ENCODE data around the gene BPIFB1. TPM values are rescaled to one million over a fixed set of nuclear protein-coding genes. Genes with fewer than 3 reads are reported as not detected.

The BPIFB1 gene
- total RNA-seq, 4 donors from 2014 or later, result 0.58 to 128 TPM; not detected in 2

DNA sequence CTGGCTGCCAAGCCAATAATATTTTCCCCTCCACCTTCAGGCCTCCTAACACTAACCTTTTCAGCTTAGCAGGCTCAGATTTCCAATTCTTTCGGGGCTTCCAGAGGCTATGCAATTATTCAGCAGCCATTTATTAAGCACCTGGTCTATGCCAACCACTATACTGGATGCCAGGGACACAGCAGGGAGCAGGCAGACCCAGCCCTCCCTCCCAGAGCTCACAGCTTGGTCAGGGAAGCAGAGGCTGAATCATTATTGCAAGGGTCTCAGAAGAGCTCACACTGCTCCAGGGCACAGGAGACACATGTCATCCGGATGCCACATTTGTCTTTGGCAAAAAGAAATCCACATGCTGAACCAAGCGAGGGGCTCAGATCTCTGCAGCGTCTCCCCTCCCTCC is 1.3 kb downstream of the BPIFB1 start:
- Histone ChIP-seq H3K36me3 (no peaks in the 10 kb centered on the region), H3K9me3 (peaks cover 0 to 11% (median 0%) of the 10 kb centered on the region in 3 donors), H3K4me3 (no peak overlapping the region), H3K4me1 (no peaks in the 10 kb centered on the region), H3K27ac (no peak overlapping the region), H3K27me3 (peaks cover 88% of the 10 kb centered on the region)
- TF ChIP-seq POLR2A (IDR thresholded peaks at IDR 0.05) (no peak), EP300 (IDR thresholded peaks at IDR 0.05) (no peak), POLR2AphosphoS5 (IDR thresholded peaks at IDR 0.05) (no peak), CTCF (IDR thresholded peaks at IDR 0.05) (no peak)
- WGBS, 2 donors (ENCODE audit: low coverage in 1 of 2), result 65 to 83% methylated on average over 1 to 3 of the region's 4 CpGs
- ATAC-seq, result no peak

DNA sequence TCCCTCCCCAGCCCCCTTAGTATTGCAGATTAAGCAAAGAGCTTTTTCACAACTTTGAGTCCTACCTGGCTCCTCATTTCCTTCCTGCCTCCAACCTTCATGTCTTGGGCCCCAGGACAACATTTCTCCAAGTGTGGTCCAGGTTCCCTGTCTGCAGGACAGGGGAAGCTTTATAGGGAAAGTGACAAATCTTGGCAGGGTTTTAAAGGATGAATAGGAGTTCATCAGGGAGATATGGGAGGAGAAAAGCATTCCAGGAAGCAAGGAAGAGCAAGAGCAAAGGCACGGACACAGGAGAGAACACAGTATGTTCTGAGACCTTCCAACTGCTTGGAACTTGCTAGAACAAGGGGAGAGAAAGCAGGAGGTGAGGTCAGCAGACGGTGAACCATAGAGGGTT is 1.9 kb downstream of the BPIFB1 start:
- 36 to 69% methylated on average over 2 of the region's 2 CpGs for WGBS, 2 donors (ENCODE audit: low coverage in 1 of 2)
- no peak for ATAC-seq
- Histone ChIP-seq H3K36me3 (no peaks in the 10 kb centered on the region), H3K4me3 (no peak overlapping the region), H3K4me1 (no peaks in the 10 kb centered on the region), H3K27ac (no peak overlapping the region), H3K9me3 (peaks cover 0 to 11% (median 0%) of the 10 kb centered on the region in 3 donors), H3K27me3 (peaks cover 88% of the 10 kb centered on the region)
- TF ChIP-seq CTCF (IDR thresholded peaks at IDR 0.05) (no peak), EP300 (IDR thresholded peaks at IDR 0.05) (no peak), POLR2AphosphoS5 (IDR thresholded peaks at IDR 0.05) (no peak), POLR2A (IDR thresholded peaks at IDR 0.05) (no peak)

- no peak for TF ChIP-seq CTCF (IDR thresholded peaks at IDR 0.05)
- TF ChIP-seq POLR2A (IDR thresholded peaks at IDR 0.05), result no peak
- TF ChIP-seq POLR2AphosphoS5 (IDR thresholded peaks at IDR 0.05), result no peak
- TF ChIP-seq EP300 (IDR thresholded peaks at IDR 0.05), result no peak
- peaks cover 85% of the 10 kb centered on the region for H3K27me3 ChIP-seq
- 83% methylated on average over 2 of the region's 10 CpGs; no CpG with 5 or more reads in 1 of the 2 donors for WGBS, 2 donors (ENCODE audit: low coverage in 1 of 2)
These were observed 3.0 kb downstream of the BPIFB1 start for GRCh38 chr20:33285861-33286495.

GRCh38 chr20:33287884-33288283 is 4.9 kb downstream of the BPIFB1 start:
- Histone ChIP-seq H3K27me3 (peaks cover 86% of the 10 kb centered on the region), H3K4me3 (no peak overlapping the region), H3K9me3 (peaks cover 0 to 11% (median 0%) of the 10 kb centered on the region in 3 donors), H3K36me3 (no peaks in the 10 kb centered on the region), H3K4me1 (no peaks in the 10 kb centered on the region), H3K27ac (no peak overlapping the region)
- TF ChIP-seq POLR2AphosphoS5 (IDR thresholded peaks at IDR 0.05) (no peak), POLR2A (IDR thresholded peaks at IDR 0.05) (no peak), EP300 (IDR thresholded peaks at IDR 0.05) (no peak)
- no peak for ATAC-seq

More at GRCh38 chr20:33285861-33286495, 3.0 kb downstream of the BPIFB1 start:
- no peak overlapping the region for H3K4me3 ChIP-seq
- H3K9me3 ChIP-seq, result peaks cover 0 to 11% (median 0%) of the 10 kb centered on the region in 3 donors
- H3K36me3 ChIP-seq, result no peaks in the 10 kb centered on the region
- no peak overlapping the region for H3K27ac ChIP-seq
- no peak for ATAC-seq
- no peaks in the 10 kb centered on the region for H3K4me1 ChIP-seq

DNA sequence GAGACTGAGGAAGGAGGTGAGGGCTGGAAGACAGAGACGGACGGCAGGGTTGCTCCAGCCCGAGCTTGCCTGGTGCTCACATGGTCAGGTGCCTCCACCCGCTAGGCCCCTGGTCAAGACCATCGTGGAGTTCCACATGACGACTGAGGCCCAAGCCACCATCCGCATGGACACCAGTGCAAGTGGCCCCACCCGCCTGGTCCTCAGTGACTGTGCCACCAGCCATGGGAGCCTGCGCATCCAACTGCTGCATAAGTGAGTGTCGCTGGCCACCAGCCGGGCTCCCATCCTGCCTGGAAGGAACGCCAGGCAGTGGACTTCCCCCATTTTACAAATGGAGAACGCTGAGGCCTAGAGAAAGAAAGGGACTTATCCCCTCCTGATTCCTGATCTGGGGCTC is 7.8 kb downstream of the BPIFB1 start:
- H3K9me3 ChIP-seq, result peaks cover 0 to 11% (median 0%) of the 10 kb centered on the region in 3 donors
- no peak for TF ChIP-seq POLR2AphosphoS5 (IDR thresholded peaks at IDR 0.05)
- TF ChIP-seq EP300 (IDR thresholded peaks at IDR 0.05), result no peak
- TF ChIP-seq CTCF (IDR thresholded peaks at IDR 0.05), result no peak
- TF ChIP-seq POLR2A (IDR thresholded peaks at IDR 0.05), result no peak
- no peaks in the 10 kb centered on the region for H3K4me1 ChIP-seq
- peaks cover 69% of the 10 kb centered on the region for H3K27me3 ChIP-seq
- no peak overlapping the region for H3K27ac ChIP-seq
- no peaks in the 10 kb centered on the region for H3K36me3 ChIP-seq
- 81% methylated on average over 6 of the region's 13 CpGs; no CpG with 5 or more reads in 1 of the 2 donors for whole genome bisulfite sequencing, 2 donors (ENCODE audit: low coverage in 1 of 2)
- H3K4me3 ChIP-seq, result no peak overlapping the region
- no peak for ATAC-seq
